OCI-M2 (cell line): ENCODE results near the gene RGS7.
"Not testable (repeated sequence)": the region's sequence is repeated elsewhere in the genome, so short reads cannot be mapped to it uniquely, and the experiment has no call there.

ENCODE experiments used
- DNase-seq: peaks from one replicate; lab custom pipeline; 2025; ENCODE audit not compliant: unreplicated experiment; lab: John Stamatoyannopoulos, UW

RGS7 gene

DNA sequence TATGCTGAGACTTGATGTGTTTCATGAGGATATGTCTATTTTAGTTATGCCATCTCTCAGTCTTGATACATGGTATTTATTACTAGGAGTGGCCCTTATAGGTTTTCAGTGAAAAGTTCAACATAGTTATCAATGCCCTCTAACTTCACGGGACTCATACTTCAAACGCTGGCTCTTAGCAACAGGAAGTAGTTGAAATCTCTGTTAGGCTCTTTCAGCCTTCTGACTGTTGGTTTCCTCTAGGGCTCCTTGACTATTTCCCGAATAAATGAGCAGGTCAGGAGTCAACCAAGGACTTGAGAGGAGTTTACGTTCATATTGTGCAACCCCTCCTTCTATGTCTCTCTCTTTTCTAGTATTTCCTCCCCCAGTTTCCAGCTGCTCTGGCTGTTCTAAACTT is 141.8 kb downstream of the RGS7 start:
- no peak for DNase-seq

DNA sequence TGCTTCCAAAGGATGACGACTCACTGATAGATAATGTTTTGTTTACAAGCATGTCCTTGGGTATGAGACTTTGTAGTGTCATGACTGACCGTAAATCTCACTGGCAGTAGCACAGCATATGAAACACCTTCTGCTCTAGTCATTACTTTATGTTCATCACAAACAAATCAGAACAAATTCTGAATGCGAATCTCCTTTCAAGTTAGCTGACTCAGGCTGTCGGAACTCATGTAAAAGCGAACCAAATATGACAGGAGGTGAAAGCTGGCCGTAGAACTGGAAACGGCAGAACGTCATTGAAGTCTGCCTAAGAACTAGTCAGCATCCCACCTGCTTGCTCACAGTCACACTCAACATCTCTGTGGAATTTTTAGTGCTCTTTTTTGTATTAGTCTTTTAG is 143.9 kb downstream of the RGS7 start:
- no peak for DNase-seq

GRCh38 chr1:241212628-241213027 is 144.4 kb downstream of the RGS7 start:
- no peak for DNase-seq

DNA sequence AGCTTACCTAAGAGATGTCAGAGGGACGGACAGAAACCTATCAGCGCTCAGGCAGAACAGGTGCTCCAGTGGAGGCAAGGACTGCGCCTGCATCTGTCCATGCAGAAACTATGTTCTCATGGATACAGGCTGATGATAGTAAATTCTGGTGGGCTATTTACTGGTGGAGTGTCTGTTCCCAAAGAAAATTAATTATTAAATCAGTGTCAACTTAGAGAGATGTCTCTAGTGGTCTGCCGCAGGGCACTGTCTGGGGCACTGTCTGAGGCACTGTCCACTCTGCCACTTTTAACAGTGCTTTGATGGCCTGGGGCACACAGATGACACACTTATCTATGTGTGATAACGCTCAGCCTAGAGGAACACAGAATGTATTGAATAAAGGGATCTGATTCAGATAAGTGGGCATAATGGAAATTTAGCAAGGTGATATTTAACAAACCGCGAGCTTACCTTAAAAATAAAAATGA is 148.1 kb downstream of the RGS7 start:
- no peak for DNase-seq

DNA sequence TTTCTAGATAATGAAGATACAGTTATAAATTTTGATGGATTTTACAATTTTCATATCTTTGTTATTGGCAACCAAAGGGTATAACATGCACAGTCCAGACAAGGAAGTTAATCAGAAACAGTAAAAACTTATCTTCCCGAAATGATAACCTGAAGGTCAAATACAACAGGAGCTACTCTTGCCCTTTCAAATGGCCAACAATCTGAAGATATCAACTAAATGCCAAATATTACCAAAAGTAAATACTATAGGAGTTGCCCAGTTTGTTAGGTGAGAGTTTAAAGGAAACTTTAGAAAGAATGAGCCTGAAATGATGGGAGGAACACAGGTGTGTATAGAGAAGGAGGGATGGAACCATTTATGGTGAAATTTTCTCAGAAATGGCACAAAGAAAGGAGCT is 153.2 kb downstream of the RGS7 start:
- DNase-seq, result no peak

DNA sequence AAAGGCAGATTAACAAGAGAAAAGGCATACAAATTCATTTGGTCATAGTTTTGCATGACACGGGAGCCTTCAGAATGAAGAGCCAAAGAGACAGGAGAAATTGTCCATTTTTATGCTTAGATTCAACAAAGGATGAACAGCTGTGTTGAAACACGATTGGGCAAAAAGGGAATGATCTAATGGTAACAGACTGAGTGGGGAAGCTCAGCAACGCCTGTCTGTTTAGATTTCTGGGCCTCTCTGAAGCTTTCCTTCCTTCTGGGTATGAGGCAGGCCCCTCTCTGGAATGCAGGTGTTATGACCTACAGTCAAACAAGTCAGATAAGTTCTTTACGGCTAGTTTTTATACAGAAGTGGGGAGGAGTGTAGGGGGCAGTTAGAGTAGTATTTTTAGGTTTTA is 154.6 kb downstream of the RGS7 start:
- DNase-seq, result no peak

DNA sequence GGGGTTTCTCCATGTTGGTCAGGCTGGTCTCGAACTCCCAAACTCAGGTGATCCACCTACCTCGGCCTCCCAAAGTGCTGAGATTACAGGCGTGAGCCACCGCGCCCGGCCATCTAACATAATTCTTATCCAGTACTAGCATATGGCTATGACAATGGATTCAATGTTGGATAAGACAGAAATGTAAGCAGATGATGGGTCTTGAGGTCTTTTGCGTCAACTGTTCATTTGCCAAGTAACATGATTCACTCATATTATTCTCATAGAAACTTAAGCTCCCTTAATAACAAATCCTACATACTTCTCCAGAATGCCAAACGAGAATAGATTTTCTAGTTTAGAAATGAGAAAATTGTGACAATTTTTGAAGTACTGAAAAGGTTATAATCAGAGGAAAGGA is 170.3 kb downstream of the RGS7 start:
- no peak for DNase-seq

DNA sequence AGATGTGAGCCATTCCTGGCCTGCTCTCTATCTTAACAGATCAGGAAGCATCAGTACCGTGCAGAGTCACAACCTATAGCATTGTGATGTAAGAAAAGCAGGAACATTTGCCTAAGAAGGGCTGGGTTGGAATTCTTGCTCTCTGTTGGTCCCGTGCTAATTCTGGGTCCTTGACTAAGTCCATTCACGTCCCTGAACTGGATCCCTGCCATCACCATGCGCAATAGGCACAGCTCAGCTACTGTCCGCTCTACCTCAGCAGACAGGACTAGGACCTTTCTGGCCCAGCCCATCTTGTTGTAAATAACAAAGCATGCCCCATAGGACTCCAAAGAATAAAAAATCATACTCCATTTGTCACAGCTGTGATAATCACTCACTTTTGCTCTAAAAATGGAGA is 175.0 kb downstream of the RGS7 start:
- DNase-seq, result no peak

DNA sequence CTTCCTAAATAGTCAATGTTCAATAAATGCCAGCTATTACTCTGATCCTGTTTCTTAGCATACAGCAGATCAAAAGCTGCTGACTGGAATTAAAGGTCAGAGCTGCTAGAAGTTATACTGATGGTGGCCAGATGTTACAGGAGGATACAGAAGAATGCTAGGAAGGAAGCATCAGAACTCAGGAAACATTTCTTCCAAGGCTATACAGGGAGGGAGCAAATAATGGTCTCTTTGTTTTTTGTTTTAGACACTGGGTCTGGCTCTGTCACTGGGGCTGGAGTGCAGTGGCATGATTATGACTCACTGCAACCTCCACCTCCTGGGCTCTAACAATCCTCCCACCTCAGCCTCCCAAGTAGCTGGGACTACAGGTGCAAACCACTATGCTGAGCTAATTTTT is 175.5 kb downstream of the RGS7 start:
- no peak for DNase-seq

GRCh38 chr1:241180569-241180968 is 176.4 kb downstream of the RGS7 start:
- no peak for DNase-seq

DNA sequence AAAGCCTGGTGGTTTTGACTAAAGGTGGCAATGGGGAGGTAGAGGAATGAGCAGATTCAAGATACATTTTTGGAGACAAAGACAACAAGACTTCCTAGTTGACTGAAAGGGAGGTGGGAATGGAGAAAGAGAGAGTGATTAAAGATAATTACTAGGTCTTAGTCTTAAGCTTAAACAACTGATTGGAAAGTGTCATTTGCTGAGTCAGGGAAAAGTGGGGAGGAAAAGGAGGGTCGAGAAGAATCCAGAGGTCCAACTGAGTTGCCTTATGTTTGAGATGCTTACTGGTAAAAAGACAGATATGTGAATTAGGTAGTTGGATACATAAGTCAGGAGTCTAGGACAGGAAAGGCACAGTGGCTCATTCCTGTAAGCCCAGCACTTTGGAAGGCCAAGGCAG is 179.3 kb downstream of the RGS7 start:
- no peak for DNase-seq

DNA sequence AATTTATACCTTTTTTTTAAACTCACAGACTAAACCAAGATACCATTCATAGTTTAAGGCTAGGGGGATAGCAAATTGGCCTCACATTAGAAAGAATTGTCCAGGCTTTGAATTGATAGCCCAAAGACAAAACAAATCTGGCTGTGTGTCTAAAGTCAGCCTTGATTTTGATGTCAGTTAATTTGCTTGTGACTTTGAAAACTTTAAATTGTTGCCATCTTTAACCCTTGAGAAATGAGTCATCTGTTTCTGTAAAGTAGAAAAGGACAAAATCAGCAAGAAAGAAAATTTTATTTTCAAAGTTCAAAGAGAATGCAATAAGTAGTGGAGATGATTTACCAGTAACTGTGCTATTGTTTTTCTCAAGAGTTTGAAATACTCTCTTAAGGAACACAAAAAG is 184.5 kb downstream of the RGS7 start:
- no peak for DNase-seq

DNA sequence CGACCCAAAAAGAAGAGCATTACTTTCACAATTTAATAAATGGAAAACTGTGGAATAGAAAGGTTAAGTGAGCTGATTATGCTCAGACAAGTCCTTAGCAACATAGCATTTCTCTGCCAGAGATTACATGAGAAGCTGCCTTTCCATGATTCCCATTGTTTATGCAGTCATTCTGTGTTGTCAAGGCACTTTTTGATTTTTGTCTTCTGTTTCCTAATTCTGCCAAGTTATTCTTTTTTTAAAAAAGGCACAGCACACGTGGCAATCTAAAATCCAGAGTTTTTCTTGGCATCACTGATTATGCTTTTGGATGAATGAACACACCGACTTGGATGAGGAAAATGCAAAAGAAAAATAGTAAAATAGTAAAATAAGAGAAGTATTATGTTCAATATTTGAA is 185.0 kb downstream of the RGS7 start:
- no peak for DNase-seq

- no peak for DNase-seq
Measured at GRCh38 chr1:241167121-241167630, 189.8 kb downstream of the RGS7 start.

DNA sequence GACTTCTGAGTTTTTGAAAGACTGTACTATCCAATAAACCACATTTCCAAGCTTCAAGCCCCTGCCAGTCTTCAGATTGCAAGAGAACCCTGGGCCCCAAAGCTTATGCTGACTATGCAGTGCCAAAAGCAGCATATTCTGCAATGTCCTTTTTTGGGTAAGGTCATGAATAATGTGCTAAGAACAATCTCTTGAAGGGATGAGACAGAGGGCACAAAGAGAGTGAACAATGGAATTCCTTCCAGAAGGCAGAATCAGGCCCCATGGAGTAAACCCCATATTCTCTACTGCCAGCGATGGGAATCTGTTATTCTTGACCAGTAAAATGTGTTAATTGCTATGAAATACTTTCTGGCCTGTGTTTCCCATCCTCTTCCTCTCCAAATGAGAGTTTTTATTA is 190.4 kb downstream of the RGS7 start:
- DNase-seq, result no peak

GRCh38 chr1:241165256-241165655 is 191.7 kb downstream of the RGS7 start:
- DNase-seq, result not testable (repeated sequence)

GRCh38 chr1:241163363-241163762 is 193.6 kb downstream of the RGS7 start:
- no peak for DNase-seq

GRCh38 chr1:241161188-241161689 is 195.8 kb downstream of the RGS7 start:
- no peak for DNase-seq

- no peak for DNase-seq
Measured at GRCh38 chr1:241157435-241157834, 199.6 kb downstream of the RGS7 start.

GRCh38 chr1:241156231-241156965 is 200.6 kb downstream of the RGS7 start:
- DNase-seq, result no peak

- no peak for DNase-seq
Measured at GRCh38 chr1:241145881-241146280, 211.1 kb downstream of the RGS7 start.

DNA sequence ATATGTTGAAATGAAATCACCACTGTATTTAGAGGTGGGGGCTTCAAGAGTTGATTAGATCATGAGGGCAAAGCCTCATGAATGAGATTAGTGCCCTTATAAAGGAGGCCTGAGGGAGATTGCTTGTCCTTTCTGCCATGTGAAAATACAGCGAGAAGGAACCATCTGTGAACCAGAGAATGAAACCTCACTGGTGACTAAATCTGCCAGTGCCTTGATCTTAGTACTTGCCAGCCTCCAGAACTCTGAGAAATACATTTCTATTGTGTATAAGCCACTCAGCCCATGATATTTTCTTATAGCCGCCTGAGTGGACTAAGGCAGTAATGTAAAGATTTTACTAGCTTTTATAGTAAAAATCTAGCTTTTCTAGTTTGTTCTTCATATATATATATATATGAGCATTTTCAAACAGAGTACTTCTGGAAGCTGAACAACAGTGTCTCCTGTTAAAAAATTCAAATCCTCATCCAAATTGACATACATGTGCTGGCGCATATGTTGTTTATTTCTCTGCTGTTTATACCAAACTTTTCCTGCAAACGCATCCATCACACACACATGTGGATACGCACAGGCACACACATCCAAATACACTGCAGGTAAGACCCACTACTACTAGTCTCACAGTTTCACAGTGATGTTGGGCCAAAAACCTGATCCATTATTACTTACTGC is 213.1 kb downstream of the RGS7 start:
- DNase-seq, result no peak
